HEK293 (cell line): Measurements from ENCODE around the gene TATDN2.

Source experiments
- CTCF ChIP-seq: fragments of 450-650 bp; formaldehyde crosslinking; IDR thresholded peaks from 2 replicates; pipeline ENCODE4 v1.5.1; 2016; ENCODE audit warnings: missing biosample characterization, missing genetic modification characterization
- KLF10 ChIP-seq: fragments of 450-650 bp; IDR thresholded peaks from 2 replicates; pipeline ENCODE4 v1.5.1; 2018; ENCODE audit warnings: missing biosample characterization, mild to moderate bottlenecking, missing genetic modification characterization
- PBX3 ChIP-seq: sonication (generic); formaldehyde crosslinking; IDR thresholded peaks from 2 replicates; pipeline ENCODE4 v1.8.1; 2022; ENCODE audit warnings: mild to moderate bottlenecking, moderate library complexity, missing genetic modification reagents
- SCRT1 ChIP-seq: fragments of 450-650 bp; formaldehyde crosslinking; IDR thresholded peaks from 2 replicates; pipeline ENCODE4 v1.5.1; 2016; ENCODE audit warnings: missing biosample characterization, missing genetic modification characterization, borderline replicate concordance
- YY1 ChIP-seq: fragments of 450-650 bp; formaldehyde crosslinking; IDR thresholded peaks from 2 replicates; pipeline ENCODE4 v1.5.1; 2018; ENCODE audit warnings: missing biosample characterization, missing genetic modification characterization
- ZNF146 ChIP-seq: fragments of 450-650 bp; formaldehyde crosslinking; IDR thresholded peaks from 2 replicates; pipeline ENCODE4 v1.5.1; 2016; ENCODE audit warnings: missing biosample characterization, missing genetic modification characterization
- ZNF155 ChIP-seq: fragments of 450-650 bp; formaldehyde crosslinking; IDR thresholded peaks from 2 replicates; pipeline ENCODE4 v1.5.1; 2016; ENCODE audit warnings: missing biosample characterization, missing genetic modification characterization
- ZNF292 ChIP-seq: fragments of 450-650 bp; formaldehyde crosslinking; IDR thresholded peaks from 2 replicates; pipeline ENCODE4 v1.5.1; 2016; ENCODE audit warnings: low read depth, missing biosample characterization, missing genetic modification characterization, borderline replicate concordance

- no peak for TF ChIP-seq ZNF292
- TF ChIP-seq KLF10 (tag by site-specific recombination), result no peak
- no peak for TF ChIP-seq ZNF155 (tag by site-specific recombination)
- TF ChIP-seq YY1, result no peak
- no peak for TF ChIP-seq ZNF146 (tag by site-specific recombination)
- no peak for TF ChIP-seq CTCF (tag by site-specific recombination)
- TF ChIP-seq SCRT1 (tag by site-specific recombination), result no peak
- no peak for TF ChIP-seq PBX3 (CRISPR knock-in tag)
Measured at GRCh38 chr3:10217359-10217758, 30.9 kb upstream of the TATDN2 start.
